AG09309 (cell line): ENCODE results near the gene PARD3B.

Experiments used
- DNase-seq: peaks from one replicate; pipeline ENCODE4 v3.0.0-alpha.2; 2010; ENCODE audit warnings: low read depth
- H3K4me3 ChIP-seq: 2 replicates; pipeline ENCODE4 v1.5.1; 2011; ENCODE audit warnings: mild to moderate bottlenecking, low read depth, low read length, moderate library complexity; ENCODE audit not compliant: control insufficient read depth
- CTCF ChIP-seq: IDR thresholded peaks from 2 replicates; pipeline ENCODE4 v1.5.1; 2011; ENCODE audit warnings: mild to moderate bottlenecking, low read depth, low read length, inconsistent platforms; ENCODE audit not compliant: insufficient read depth, control insufficient read depth; ENCODE audit errors: missing control alignments

Gene PARD3B

GRCh38 chr2:204581946-204582345 lies 36.7 kb downstream of the PARD3B start:
- TF ChIP-seq CTCF: no peak
- no peak overlapping the region for H3K4me3 ChIP-seq
- DNase-seq: no peak

GRCh38 chr2:204583773-204584172 lies 38.5 kb downstream of the PARD3B start:
- H3K4me3 ChIP-seq: no peak overlapping the region
- DNase-seq: no peak
- no peak for TF ChIP-seq CTCF

- no peak for DNase-seq
- H3K4me3 ChIP-seq: no peak overlapping the region
- no peak for TF ChIP-seq CTCF
Measured at GRCh38 chr2:204585930-204586329, 40.7 kb downstream of the PARD3B start.

GRCh38 chr2:204586444-204587180 lies 41.3 kb downstream of the PARD3B start:
- no peak for DNase-seq

GRCh38 chr2:204590063-204590462 lies 44.8 kb downstream of the PARD3B start:
- no peak for DNase-seq
- no peak for TF ChIP-seq CTCF
- no peak overlapping the region for H3K4me3 ChIP-seq

More at GRCh38 chr2:204586444-204587180, 41.3 kb downstream of the PARD3B start:
- no peak overlapping the region for H3K4me3 ChIP-seq
- no peak for TF ChIP-seq CTCF

GRCh38 chr2:204591225-204591624 lies 46.0 kb downstream of the PARD3B start:
- DNase-seq: no peak
- H3K4me3 ChIP-seq: no peak overlapping the region
- no peak for TF ChIP-seq CTCF

GRCh38 chr2:204604061-204604460 lies 58.8 kb downstream of the PARD3B start:
- no peak for TF ChIP-seq CTCF
- H3K4me3 ChIP-seq: no peak overlapping the region
- no peak for DNase-seq
